22Rv1 (cell line): ENCODE measurements around the gene HLCS.
"Not testable (repeated sequence)": the region's sequence is repeated elsewhere in the genome, so short reads cannot be mapped to it uniquely, and the experiment has no call there.

Experiments
- CTCF ChIP-seq: fragments of 450-650 bp; IDR thresholded peaks from 2 replicates; pipeline ENCODE4 v1.5.1; 2017; ENCODE audit warnings: mild to moderate bottlenecking
- ZFX ChIP-seq: fragments of 450-650 bp; IDR thresholded peaks from 2 replicates; pipeline ENCODE4 v1.6.1; 2017; ENCODE audit warnings: antibody characterized with exemption, borderline replicate concordance

GRCh38 chr21:37003917-37004316 lies 37.4 kb upstream of the HLCS start:
- not testable (repeated sequence) for TF ChIP-seq CTCF, ZFX
